IMR-90 (cell line): ENCODE data around the gene CCDC171.

Experiments
- CHD1 ChIP-seq: IDR thresholded peaks from 2 replicates; pipeline ENCODE4 v1.6.1; 2012; ENCODE audit warnings: low read depth, low read length, improper control_type of control experiment
- MAZ ChIP-seq: IDR thresholded peaks from 2 replicates; pipeline ENCODE4 v1.6.1; 2012; ENCODE audit warnings: low read depth, mild to moderate bottlenecking, low read length, improper control_type of control experiment, moderate library complexity, borderline replicate concordance
- POLR2A ChIP-seq: IDR thresholded peaks from 2 replicates; pipeline ENCODE4 v1.6.1; 2012; ENCODE audit warnings: mild to moderate bottlenecking, low read depth, low read length
- RFX5 ChIP-seq: IDR thresholded peaks from 2 replicates; pipeline ENCODE4 v1.8.0; 2012; ENCODE audit warnings: low read depth, mild to moderate bottlenecking, low read length, moderate library complexity
- TF ChIP-seq, protein P1 (sequence below): fragments of 150-350 bp; IDR thresholded peaks from 2 replicates; pipeline ENCODE4 v1.6.1; 2016; ENCODE audit warnings: low read depth, mild to moderate bottlenecking, low read length, moderate library complexity, borderline replicate concordance
- TF ChIP-seq, protein P2 (sequence below): conservative IDR thresholded peaks from 2 replicates; pipeline ENCODE4 v1.5.1; 2012; ENCODE audit warnings: mild to moderate bottlenecking, low read depth, low read length, improper control_type of control experiment

- no peak for TF ChIP-seq RFX5
- no peak for TF ChIP-seq POLR2A
- TF ChIP-seq CHD1 = no peak
- TF ChIP-seq, protein P1, sequence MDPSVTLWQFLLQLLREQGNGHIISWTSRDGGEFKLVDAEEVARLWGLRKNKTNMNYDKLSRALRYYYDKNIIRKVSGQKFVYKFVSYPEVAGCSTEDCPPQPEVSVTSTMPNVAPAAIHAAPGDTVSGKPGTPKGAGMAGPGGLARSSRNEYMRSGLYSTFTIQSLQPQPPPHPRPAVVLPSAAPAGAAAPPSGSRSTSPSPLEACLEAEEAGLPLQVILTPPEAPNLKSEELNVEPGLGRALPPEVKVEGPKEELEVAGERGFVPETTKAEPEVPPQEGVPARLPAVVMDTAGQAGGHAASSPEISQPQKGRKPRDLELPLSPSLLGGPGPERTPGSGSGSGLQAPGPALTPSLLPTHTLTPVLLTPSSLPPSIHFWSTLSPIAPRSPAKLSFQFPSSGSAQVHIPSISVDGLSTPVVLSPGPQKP = no peak
- TF ChIP-seq MAZ = no peak
- TF ChIP-seq, protein P2, sequence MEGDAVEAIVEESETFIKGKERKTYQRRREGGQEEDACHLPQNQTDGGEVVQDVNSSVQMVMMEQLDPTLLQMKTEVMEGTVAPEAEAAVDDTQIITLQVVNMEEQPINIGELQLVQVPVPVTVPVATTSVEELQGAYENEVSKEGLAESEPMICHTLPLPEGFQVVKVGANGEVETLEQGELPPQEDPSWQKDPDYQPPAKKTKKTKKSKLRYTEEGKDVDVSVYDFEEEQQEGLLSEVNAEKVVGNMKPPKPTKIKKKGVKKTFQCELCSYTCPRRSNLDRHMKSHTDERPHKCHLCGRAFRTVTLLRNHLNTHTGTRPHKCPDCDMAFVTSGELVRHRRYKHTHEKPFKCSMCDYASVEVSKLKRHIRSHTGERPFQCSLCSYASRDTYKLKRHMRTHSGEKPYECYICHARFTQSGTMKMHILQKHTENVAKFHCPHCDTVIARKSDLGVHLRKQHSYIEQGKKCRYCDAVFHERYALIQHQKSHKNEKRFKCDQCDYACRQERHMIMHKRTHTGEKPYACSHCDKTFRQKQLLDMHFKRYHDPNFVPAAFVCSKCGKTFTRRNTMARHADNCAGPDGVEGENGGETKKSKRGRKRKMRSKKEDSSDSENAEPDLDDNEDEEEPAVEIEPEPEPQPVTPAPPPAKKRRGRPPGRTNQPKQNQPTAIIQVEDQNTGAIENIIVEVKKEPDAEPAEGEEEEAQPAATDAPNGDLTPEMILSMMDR = no peak
Measured at GRCh38 chr9:15813076-15813475, 260.2 kb downstream of the CCDC171 start.
